Peyer's patch (tissue), 4 donors: Measurements from ENCODE around the gene DSCAML1.

ENCODE experiments used
- CTCF ChIP-seq, 6 experiments: fragments of 450-650 bp in 4 of 6; fragments of 200-600 bp in 2 of 6; sonication (generic) in 1 of 6; IDR thresholded peaks; one replicate each; pipeline ENCODE4 v1.5.1; 2017 to 2019; ENCODE audit warnings: antibody characterized with exemption in 6 of 6, mild to moderate bottlenecking in 3 of 6, moderate library complexity in 1 of 6
- POLR2A ChIP-seq, 2 donors: fragments of 450-650 bp; IDR thresholded peaks; one replicate each; pipeline ENCODE4 v1.5.1; 2017; ENCODE audit warnings: antibody characterized with exemption in 2 of 2, mild to moderate bottlenecking in 2 of 2, moderate library complexity in 2 of 2

- TF ChIP-seq CTCF (IDR thresholded peaks at IDR 0.05) (no peak), POLR2A (IDR thresholded peaks at IDR 0.05) (no peak)
These were observed 180.0 kb downstream of the DSCAML1 start for GRCh38 chr11:117616979-117617378.
